ENCODE results near the gene SLC4A9. TPM values are rescaled to one million over a fixed set of nuclear protein-coding genes. Genes with fewer than 3 reads are reported as not detected.

SLC4A9 gene, protein sequence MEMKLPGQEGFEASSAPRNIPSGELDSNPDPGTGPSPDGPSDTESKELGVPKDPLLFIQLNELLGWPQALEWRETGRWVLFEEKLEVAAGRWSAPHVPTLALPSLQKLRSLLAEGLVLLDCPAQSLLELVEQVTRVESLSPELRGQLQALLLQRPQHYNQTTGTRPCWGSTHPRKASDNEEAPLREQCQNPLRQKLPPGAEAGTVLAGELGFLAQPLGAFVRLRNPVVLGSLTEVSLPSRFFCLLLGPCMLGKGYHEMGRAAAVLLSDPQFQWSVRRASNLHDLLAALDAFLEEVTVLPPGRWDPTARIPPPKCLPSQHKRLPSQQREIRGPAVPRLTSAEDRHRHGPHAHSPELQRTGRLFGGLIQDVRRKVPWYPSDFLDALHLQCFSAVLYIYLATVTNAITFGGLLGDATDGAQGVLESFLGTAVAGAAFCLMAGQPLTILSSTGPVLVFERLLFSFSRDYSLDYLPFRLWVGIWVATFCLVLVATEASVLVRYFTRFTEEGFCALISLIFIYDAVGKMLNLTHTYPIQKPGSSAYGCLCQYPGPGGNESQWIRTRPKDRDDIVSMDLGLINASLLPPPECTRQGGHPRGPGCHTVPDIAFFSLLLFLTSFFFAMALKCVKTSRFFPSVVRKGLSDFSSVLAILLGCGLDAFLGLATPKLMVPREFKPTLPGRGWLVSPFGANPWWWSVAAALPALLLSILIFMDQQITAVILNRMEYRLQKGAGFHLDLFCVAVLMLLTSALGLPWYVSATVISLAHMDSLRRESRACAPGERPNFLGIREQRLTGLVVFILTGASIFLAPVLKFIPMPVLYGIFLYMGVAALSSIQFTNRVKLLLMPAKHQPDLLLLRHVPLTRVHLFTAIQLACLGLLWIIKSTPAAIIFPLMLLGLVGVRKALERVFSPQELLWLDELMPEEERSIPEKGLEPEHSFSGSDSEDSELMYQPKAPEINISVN
- total RNA-seq (2014; rRNA removed; shearing (Covaris generic)), result 0.08 and 0.86 TPM in 2 replicates

DNA sequence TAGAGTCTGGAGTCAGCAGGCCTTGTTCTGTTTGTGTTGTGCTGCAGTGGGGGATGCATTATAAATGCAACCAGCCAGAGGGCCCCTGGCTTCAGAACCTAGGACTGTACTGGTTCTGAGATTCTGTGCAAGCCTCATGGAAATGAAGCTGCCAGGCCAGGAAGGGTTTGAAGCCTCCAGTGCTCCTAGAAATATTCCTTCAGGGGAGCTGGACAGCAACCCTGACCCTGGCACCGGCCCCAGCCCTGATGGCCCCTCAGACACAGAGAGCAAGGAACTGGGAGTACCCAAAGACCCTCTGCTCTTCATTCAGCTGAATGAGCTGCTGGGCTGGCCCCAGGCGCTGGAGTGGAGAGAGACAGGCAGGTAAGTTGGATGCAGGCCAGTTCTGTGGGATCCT is at the start of gene SLC4A9:
SLC4A9 (plus strand) TSS at position 94 of the 400 bp plus-strand sequence; CDS start at position 137, 43 bp downstream.
- DNase-seq (ENCODE audit: low spot score), result no peak

DNA sequence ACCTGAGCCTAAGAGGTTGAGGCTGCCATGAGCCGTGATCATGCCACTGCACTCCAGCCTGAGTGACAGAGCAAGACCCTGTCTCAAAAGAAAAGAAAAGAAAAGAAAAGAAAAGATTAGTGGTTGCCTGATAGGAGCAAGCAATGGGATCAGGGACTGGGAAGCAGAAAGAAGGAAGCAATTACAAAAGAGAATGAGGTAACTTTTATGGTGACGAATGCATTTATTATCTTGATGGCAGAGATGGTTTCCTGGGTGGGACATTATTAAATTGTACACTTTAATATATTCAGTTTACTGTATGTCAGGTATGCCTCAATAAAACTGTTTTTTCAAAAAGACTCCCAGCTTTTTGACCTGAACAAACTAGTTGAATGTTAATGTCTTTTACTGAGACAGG is 49.6 kb upstream of the SLC4A9 start:
- DNase-seq (ENCODE audit: low spot score), result peak; percentile 47

DNA sequence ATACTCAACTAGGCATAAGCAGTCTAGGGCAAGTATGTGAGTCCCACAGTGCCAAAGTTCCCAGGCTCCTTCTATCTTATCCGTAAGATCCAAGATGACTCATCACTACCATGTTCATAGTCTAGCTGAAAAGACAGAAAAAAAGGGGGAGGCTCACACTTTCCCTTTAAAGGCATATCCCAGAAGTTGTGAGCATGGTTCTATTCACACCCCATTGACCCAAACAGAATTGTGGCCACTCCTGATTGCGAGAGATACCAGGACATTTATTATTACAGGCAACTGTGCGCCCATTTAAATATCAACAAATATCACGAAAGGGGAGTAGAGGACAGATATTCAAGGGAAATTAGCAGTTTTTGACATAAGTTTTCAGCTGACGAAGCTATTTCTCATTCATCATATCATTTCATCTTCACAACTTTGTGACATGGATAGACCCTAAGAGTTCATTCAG is 49.0 kb upstream of the SLC4A9 start:
- DNase-seq (ENCODE audit: low spot score), result peak; percentile 77

DNA sequence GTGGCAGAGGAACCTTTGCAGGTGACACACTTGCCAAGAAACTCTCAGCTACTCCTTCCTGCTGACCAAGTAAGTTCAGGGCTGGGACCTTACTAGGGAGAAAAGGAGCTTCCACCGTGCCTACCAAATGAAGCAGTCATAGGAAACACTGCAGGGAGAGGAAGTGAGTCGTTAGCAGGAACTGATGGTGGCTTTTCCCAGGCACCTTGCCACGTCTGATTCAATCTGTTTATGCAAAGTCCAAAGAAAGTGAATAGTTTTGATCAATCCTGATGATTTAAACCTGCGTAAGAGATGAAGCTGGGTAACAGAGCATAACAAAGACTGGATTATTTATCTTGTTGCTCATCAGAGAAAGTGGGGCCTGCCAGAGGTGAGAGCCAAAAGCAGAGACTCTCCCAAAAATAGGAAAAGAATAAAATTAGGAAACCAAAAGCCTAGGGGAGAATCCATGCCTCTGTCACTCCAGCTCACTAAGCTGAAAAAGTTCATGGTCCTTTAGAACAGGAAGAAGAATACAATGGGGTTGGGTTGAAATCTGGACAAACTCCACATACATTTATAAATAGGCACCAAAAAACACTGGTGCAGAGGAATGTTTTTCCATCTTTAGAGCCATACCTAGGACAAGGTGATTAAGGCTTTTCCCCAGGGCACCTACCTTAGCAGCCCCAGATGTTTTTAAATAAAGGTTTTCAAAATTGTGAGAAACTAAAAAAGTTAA is 47.8 kb upstream of the SLC4A9 start:
- no peak for DNase-seq (ENCODE audit: low spot score)

DNA sequence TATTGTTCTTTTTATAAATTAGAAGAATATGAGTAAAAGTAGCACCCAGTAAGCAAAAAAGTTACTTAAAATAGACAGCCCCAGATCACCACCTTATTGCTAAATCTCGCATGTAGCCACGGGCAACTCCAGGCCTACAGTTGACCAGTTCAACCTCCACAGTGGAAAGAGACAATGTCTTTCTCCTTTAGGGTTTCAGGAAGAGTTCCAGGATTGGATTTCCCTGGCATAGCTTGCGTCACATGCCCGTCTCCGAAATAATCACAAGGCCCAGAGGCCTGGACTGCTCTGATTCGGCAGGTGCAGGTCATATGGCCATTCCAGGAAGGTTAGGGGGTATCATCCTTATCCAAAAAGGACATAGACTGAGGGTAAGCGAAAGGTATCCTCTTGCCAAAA is 47.2 kb upstream of the SLC4A9 start:
- no peak for DNase-seq (ENCODE audit: low spot score)

DNA sequence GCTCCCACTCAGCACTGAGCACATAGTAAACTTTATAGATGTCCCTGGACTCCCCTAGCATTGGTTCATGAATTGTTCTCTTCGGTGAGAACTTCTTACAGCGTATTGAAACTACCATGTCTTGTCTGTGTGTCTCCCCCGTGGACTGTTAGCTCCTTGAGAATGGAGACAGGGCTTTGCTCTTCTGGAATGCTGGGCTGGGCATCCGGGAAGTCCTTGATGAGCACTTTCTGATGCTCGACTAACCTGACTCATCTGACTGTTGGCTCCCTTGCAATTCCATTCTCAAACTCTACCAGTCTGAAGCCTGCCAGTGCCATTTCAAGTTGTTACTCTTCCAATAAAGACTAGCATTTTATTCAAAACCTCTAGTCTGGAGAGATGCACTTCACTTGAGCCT is 42.1 kb upstream of the SLC4A9 start:
- no peak for DNase-seq (ENCODE audit: low spot score)

DNA sequence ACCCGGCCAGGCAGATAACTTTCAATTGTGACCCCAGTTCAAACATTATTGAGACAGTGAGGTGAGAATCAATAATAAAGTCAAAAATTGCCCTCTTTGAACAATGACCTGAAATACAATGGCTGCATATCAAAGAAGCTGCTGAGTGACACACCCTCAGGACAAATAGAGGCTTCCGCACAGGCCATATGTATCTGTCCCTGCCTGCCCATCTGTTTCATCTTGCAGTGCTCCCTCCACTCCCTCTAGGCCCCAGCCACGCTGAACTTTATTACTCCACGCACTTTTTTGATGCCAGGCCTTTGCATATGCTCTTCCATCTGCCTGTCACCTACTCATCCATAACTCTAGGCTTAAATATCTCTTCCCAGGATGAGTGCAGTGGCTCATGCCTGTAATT is 41.2 kb upstream of the SLC4A9 start:
- DNase-seq (ENCODE audit: low spot score), result no peak

DNA sequence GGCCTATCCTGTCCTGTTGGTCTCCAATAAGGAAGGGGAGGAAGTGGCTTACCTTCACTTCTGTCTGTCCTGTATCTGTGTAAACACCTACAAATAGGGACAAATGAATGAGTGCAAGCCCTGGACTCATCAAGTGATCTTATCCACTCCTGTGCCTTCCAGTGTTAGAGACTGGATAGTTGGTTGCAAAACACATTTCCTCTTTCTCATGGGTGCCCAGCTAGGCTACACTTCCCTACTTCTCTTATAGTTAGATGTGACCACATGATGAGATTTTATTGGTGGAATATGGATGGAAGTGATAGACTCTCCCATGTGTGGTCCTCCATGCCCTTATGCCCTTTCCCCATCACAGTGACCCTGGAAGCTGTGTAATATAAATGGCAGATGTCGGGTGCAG is 40.2 kb upstream of the SLC4A9 start:
- no peak for DNase-seq (ENCODE audit: low spot score)

DNA sequence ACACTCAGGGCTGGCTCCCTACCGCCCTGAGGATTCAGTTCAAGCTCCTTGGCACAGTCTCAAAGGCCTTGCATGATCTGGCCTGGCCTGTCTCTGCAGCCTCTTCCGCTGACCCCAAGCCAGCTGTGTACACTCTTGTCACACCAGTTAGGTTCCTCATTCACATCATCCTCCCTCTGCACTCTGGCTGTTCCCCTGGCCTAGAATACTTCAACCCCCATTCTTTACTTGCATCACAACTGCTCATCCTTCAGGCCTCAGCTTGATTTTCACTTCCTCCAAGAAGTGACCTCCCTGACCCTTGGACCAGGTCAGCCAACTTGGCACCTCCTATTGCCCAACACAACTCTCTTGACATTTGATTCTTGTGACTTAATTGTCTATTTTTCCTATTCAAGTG is 38.2 kb upstream of the SLC4A9 start:
- DNase-seq (ENCODE audit: low spot score), result no peak

DNA sequence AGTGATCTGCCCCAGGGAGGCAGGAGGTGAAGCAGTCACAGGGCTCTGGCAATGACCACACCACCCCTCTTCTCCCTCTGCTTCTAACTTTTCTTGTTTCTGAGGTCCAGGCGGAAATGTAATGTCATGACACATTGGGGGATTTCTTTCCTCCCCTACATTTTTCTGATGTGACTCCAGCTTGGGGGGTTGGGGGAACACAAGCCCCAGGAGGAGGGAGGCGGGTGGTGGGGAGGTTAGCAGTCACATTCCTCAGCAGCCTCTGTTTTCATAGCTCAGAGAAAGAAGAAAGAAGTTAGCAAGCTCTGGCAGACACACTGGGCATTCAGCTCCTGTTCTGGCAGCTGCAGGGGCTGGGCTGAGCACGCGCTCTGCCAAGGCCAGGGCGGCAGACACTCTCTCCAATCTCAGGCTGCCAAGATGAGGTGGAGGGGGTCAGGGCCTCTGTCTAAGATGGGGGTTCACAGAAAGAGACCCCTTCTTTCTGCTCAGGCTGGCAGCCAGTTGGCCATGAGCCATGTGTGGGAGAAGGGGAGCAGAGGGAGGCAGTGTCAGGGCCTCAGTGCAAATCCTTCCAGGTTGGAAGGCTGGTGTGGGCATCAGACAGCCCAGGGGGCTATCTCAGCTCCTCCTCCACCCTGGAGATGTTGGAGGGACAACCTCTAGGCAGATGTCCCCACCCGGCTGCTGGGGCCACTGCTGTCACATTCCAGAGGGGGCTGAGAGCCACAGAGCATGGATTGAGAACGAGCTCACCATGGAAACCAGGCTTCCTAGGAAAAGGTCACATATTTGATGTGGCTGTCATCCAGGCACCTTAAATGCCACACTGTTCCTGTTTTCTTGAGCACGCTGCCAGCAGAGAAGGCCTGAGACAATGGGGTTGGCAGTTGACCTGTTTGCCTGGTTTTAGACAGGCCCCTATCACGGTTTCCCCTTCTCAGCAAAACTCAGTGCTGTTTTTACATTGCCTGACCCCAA is 37.0 kb upstream of the SLC4A9 start:
- peak; percentile 57 for DNase-seq (ENCODE audit: low spot score)

DNA sequence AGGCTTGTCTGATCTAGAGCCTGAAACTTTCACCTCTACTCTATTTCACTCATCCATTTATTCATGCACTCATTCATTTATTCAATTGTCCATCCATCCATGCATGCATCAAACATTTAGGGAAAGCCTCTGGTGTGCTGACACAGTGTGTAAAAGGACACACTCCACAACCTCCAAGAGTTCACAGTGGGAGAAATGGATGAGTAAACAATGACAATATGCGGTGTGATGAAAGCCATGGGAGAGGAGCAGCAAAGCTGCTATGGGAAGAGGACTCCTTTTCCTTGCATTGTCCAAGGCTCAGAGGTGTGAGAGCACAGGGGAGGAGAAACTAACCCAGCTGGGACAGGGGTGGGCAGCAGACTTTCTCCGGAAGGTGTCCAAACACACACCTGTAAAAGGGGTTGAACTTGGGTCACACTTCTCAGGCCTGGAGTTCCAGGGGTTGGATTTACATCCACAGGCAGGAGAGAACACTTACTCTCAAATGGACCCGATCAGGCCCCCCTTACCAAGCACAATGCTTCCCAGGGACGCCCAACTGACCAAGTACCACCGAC is 35.9 kb upstream of the SLC4A9 start:
- DNase-seq (ENCODE audit: low spot score), result no peak

DNA sequence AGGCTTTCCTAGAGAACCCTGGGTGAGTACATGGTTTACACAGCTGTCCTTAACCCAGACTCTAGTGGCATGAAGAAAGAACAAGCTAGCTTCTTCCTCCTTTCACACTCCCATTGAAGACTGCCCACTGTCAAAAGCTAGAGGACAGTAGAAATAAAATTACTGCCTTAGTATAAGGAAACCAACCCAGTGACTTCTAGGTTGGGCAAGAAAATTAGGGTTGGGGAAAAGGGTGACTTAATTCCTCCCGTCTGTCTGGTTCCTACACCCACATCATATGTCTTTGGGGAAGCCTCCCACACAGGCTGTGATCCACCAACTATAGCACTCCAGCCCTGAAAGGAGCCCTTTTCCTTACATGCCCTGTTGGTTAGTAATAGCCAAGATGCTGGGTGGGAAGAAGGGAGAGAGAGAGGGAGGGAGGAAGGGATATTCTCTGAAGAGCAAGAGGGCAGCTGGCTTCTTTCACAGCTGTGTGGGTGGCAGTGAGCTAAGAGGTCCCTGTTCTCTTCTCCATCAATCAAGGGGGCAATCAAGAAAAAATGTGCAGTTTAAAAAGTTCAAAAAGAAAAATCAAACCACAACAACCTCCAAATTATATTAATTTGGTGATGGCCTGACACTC is 35.3 kb upstream of the SLC4A9 start:
- DNase-seq (ENCODE audit: low spot score), result no peak

DNA sequence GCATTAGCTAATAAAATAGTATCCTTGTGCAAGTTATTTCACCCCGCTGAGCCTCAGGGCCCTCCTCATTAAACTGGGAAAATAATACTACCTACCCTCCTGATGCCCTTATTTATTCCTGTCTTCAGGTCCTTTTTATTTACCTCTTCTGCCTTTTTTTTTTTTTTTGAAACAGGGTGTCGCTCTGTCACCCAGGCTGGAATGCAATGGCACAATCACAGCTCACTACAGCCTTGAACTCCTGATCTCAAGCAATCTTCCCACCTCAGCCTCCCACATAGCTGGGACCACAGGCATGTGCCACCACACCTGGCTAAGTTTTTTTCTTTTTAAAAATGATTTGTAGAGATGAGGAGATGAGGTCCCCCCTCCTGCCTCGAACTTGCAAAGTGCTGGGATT is 34.5 kb upstream of the SLC4A9 start:
- no peak for DNase-seq (ENCODE audit: low spot score)

DNA sequence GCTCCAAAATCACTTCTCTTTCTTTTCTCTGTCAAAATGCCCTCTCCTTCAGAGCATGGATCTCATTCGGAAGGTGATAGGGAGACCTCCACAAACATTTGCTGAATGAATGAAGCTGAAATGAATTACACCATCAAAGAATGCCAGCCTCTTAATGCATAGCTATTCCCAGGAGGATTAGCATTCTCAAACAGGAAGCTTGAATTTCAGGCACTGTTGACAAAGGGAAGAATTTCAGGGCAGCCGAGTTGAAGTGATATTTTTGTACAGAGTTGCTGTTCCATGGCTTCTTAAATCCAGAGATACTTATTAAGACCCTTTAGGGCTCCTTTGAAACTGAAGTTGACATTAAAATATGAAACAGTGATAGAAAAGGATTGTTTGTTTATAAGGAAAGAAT is 32.4 kb upstream of the SLC4A9 start:
- DNase-seq (ENCODE audit: low spot score), result no peak

DNA sequence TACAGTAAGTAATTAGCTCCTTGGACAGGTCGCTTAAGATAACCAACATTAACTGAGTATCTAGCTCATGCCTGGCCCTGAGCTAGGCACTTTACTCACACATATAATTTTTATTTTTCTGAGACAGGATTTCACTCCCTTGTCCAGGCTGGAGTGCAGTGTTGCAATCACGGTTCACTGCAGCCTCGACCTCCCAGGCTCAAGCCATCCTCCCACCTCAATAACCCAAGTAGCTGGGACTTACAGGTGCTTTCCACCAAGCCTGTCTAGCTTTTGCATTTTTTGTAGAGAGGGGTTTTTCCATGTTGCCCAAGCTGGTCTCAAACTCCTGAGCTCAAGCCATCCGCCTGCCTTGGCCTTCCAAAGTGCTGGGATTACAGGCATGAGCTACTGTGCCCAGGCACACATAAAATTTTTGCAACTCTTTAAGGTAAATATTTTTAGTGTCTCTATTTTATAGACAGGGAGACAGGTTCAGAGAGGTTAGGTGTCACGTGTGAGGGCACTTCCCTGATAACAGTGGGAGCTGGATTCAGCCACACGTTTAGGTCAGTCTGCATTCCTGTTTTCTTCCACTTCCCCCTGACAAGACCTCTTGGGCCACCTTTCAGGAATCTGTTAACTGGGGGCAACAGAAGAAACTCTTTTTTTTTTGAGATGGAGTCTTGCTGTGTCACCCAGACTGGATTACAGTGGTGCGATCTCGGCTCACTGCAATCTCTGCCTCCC is 31.8 kb upstream of the SLC4A9 start:
- DNase-seq (ENCODE audit: low spot score), result no peak

DNA sequence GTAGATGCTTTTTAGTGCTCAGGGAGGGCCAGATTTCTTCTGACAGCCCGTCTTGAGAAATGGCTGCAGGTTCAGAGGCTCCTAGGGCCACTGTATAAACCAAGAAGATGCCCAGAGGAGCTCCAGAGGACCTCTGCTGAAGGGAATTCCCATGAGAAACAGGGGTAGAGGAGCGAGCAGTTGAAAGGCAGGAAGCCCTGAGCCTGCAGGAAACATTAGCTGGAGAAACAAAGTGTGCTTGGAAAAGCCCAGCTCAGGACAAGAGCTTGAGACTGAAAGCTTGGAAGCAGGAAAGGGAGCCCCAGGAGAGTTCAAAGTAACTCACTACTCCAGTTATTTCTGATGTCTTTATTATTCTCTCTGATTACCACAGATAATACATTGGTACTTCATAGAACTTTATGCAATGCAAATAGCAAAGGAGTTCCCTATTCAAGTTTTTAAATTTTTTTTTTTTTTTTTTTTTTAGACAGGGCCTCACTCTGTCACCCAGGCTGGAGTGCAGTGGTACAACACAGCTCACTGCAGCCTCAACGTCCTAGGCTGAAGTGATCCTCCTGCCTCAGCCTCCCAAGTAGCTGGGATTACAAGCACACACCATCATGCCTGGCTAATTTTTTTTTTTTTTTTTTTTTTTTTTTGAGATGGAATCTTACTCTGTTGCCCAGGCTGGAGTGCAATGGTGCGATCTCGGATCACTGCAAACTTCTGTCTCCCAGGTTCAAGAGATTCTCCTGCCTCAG is 30.1 kb upstream of the SLC4A9 start:
- no peak for DNase-seq (ENCODE audit: low spot score)

DNA sequence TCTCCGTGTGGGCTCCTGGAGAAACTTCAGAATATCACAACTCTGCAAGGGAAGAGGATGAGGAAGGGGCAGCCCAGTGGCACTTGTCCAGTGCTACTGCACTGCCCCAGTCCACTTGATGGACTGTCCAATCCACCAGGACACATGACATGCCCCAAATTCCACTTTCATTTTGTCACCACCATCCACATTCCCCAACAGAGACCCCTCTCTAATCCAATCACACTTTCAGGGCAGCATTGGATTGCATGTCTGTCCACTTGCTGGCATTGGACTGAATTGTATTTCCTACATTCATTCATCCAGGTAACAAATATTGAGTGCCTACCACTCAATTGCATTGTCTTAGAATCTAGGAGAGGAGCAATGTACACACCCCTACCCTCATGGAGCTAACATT is 28.4 kb upstream of the SLC4A9 start:
- no peak for DNase-seq (ENCODE audit: low spot score)

DNA sequence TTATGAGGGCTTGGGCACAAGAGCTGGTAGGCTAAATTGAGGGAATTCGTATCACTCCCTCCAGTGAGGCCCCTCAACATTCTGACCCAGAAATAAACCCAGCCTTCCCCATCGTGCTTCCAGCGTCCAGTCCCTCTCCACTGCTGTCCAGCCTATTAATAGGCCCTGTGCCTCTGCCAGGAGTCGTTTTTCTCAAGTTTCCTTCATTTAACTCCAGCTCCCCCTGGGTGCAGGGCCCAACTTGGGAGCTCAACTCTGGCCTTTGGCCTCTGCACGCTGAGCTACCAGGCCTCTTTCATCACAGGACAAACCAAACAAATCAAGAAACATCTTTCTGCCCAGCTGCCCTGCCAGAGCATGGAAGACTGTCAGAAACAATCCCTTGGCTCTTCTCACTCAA is 23.6 kb upstream of the SLC4A9 start:
- DNase-seq (ENCODE audit: low spot score), result no peak
